Measurements from ENCODE around the gene SRSF6.
"Not testable (repeated sequence)": the region's sequence is repeated elsewhere in the genome, so short reads cannot be mapped to it uniquely, and the experiment has no call there.

The SRSF6 gene

DNA sequence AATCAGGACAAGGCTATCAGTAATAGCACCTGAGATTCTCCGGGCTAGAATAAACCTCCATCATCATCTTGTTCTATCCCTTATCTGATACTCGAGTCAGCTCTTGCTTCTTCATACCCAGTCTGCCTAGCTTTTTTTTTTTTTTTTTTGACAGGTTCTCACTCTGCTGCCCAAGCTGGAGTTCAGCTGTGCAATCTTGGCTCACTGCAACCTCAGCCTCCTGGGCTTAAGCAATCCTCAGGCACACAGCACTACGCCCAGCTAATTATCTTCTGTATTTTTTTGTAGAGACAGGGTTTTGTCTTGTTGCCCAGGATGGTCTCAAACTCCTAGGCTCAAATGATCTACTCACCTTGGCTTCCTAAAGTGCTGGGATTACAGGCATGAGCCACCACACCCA is 19.5 kb downstream of the SRSF6 start:
- DNase-seq (ENCODE audit: low read depth) = no peak

DNA sequence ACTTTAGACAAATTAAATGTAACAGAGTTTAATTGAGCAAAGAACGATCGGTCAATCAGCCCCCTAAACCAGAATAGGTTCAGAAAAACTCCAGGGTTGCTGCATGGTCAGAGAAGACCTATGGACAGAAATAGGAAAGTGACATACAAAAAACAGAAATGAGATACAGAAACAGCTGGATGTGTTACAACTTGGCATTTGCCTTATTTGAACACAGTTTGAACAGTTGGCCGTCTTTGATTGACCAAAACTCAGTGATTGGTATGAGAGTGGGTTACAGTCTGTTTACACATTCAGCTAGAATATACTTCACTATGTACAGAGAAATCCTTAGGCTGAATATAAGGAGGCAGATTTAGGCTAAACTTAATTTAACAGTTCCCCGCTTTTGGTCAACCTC is 19.9 kb downstream of the SRSF6 start:
- DNase-seq (ENCODE audit: low read depth) = no peak

DNA sequence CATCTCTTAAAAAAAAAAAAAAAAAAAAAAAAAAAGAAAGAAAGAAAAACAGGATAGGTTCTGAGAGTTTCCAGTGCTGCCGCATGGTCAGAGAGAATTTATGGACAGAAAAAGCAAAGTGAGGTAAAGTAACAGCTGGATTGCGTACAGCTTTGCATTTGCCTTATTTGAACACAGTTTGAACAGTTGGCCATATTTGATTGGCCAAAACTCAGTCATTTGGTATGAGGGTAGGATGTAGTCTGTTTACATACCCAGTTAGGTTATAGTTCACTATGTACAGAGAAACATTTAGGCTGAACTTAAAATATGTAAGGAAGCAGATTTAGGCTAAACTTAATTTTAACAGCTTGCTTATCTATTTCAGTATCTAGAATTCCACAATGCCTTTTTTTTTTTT is 32.3 kb downstream of the SRSF6 start:
- no peak for DNase-seq (ENCODE audit: low read depth)

DNA sequence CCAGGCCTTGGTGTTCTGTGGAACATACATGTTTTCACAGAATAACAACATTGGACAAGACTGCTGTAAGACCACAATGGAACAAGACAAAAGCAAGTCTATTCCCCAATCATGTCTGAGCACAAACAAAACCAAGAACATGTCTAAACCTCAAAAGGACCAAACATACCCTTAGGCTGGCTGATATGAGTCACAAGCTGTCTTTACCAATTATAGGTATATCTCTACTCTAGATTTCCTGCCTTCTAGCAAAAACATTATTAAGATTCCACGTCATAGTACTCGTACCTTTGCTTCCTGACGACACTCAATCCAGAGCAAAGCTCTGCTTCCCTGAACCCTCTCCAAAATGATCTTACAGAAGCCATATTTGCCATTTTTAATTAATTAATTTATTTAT is 34.4 kb downstream of the SRSF6 start:
- DNase-seq (ENCODE audit: low read depth) = no peak

DNA sequence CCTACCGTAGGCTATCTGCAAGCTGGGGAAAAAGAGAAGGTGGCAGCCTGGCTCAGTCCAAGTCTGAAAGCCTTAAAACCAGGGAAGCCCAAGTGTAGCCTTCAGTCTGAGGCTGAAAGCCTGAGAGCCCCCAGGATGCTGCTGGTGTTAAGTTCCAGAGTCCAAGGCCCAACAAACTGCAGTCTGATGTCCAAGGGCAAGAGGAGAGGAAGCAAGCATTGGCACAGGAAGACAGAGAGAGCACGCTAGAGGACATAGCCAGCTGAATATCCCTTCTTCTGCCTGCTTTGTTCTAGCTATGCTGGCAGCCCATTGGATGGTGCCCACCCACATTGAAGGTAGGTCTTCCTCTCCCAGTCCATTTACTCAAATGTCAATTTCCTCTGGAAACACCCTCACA is 37.7 kb downstream of the SRSF6 start:
- DNase-seq (ENCODE audit: low read depth) = no peak

DNA sequence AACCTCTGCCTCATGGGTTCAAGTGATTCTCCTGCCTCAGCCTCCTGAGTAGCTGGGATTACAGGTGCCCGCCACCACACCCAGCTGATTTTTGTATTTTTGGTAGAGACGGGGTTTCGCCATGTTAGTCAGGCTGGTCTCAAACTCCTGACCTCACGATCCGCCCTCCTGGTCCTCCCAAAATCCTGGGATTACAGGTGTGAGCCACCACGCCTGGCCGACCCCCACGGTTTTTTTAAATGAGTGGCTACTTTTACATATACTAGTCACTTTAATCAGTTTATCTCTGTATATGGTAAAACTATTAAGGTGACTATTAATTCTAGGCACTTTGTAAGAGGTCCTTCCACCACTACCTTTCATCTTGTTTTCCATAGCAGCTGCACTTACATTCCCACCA is 44.3 kb downstream of the SRSF6 start:
- DNase-seq (ENCODE audit: low read depth) = not testable (repeated sequence)

DNA sequence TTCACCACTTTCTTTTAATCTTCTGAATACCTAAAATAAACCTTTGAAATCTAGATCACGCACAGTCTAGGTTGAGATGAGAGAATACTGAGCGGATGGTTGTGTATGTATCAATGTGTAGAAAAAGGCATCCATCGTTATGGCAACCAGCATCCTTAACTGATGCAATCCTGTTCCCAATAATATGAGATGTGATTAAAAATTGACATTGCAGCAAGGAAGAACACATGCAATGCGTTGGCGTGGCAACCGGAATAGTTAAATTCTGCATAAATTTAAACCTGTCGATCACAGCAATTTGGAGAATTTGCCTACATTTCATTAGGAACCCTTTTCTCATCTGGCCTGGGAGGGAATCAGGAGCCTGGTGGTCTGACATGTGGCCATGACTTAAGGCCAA is 48.5 kb downstream of the SRSF6 start:
- no peak for DNase-seq (ENCODE audit: low read depth)

DNA sequence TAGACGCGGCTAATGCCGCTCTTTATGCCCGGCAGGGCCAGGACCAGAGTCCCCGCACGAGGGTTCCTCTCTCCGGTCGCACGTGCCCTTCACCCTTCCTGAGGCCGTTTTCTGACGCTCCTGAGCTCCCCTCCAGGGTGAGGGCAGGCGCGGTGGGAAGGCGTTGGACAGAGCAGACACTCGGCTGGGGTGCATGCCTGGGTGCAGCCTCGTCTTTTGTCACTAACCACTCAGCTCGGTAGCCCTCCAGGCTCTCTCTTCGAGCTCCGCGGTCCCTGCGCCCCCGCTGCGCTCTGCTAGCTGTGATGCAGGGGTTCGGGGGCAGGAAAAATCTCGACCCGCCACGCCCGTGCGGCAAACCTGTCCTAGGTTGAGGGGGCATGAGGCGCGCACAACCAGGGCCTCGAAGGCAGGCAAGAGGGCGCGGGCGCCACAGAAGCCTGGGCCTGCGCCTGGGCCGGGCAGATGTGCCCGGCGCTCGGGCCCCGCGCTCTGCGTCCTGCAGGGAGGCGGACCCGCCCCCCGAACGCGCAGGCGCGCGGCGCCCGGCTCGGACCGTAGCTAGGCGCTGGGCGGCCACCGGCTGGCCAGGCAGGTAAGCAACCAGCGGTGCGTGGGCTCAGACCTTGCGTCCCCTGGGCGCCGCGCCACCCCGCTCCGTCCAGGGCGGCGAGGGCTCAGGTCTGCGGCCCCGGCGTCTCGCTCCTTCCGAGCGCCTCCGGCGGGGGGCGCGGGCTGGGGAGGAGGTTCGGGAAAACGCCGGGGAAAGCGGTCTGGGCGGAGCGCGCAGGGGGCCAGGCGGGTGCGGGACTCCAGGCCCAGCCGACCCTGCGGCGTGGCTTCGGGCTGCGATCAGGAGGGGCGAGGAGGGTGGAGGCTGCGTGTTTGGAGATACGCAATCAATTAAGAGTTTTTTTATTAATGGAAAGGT is 49.7 kb downstream of the SRSF6 start, which contains the start of gene L3MBTL1:
Gene L3MBTL1, plus strand, starts transcription at position 548 of the 931 bp plus-strand sequence. CDS start 5,807 bp downstream, outside the sequence.
- DNase-seq (ENCODE audit: low read depth) = no peak

DNA sequence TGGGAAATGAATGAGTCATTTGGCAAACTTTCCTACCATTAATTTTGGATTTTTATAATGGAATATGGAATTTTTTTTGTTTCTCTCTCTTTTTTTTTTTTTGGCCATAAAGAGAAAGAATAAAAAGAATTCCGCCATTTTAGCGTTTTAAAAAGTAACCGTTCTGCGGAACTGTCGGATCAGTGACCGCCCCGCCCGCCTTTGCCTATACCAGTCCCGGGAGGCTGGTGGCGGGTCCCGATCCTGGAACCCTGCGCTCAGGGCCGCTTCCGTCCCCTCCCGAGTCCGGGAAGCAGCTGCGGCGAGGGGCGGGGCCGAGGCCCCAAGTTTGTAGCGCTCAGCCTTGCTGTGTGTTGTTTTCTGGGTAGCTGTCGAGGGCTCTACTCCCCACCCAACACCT is 50.4 kb downstream of the SRSF6 start:
- DNase-seq (ENCODE audit: low read depth) = no peak

DNA sequence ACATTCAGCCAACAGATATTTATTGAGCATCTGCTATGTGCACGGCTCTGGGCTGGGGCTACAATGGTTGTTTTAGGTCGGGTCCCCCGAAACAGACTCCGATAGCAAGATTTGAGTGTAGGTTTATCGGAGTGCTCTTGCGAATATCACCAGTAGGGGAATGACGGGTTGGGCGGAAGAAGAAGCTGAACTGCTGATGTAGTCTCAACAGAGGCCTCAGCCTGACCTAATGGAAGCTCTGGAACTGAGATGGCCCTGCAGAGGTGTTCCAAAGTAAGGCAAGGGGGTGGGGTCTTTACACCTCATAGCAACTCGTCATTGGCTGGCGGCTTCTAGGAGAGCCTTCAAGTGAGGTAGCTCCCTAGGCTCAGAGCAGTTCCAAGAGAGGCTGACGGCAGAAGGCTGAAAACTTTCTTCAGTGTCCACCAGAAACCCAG is 50.9 kb downstream of the SRSF6 start:
- no peak for DNase-seq (ENCODE audit: low read depth)

DNA sequence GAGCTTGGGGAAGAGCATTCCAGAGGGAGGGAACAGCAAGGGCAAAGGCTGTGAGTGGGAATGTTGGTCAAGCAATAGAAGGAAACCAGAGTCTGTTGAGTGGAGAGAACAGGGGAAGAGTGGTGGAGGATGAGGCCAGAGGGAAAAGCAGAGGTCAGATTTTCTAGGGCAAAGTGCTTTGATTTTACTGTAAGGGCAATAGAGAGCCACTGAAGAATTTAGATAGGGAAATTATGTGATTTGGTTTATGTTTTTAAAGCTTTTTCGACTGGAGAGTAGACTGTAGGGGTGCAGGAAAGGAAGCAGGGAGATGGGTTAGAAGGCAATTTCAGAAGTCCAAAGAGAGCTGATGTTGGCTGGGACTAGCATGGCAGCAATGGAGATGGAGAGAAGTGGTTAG is 54.2 kb downstream of the SRSF6 start:
- no peak for DNase-seq (ENCODE audit: low read depth)

DNA sequence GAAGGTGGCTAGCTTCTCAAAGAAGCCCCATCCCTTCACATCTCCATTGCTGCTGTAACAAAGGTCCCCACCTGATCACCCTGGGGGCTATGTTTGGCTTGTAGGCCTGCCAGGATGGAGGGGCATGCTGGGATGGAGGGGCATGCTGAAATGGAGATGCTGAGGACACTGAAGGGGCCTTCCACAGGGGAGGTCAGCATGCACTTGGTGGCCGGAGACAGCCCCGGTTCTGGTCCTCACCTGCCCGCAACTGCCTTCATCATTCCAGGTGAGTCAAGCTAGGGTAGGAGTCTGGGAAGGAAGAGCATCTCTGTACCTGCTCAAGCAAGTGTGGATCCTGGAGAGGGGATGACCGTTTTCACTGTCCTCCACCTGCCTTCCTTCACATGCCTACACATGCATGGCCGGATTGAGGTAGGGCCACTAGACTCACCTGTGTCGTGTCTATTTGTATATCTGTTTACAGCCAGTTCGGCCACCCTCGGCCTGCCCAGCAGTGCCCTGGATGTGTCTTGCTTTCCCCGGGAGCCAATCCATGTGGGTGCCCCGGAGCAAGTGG is 55.8 kb downstream of the SRSF6 start:
- DNase-seq (ENCODE audit: low read depth) = no peak
